ENCODE results near the gene CAV3.

GRCh38 chr3:8780279-8780678 lies 46.7 kb downstream of the CAV3 start:
- TF ChIP-seq POLR2AphosphoS5 (IDR thresholded peaks at IDR 0.05) = no peak
- TF ChIP-seq, protein P1, sequence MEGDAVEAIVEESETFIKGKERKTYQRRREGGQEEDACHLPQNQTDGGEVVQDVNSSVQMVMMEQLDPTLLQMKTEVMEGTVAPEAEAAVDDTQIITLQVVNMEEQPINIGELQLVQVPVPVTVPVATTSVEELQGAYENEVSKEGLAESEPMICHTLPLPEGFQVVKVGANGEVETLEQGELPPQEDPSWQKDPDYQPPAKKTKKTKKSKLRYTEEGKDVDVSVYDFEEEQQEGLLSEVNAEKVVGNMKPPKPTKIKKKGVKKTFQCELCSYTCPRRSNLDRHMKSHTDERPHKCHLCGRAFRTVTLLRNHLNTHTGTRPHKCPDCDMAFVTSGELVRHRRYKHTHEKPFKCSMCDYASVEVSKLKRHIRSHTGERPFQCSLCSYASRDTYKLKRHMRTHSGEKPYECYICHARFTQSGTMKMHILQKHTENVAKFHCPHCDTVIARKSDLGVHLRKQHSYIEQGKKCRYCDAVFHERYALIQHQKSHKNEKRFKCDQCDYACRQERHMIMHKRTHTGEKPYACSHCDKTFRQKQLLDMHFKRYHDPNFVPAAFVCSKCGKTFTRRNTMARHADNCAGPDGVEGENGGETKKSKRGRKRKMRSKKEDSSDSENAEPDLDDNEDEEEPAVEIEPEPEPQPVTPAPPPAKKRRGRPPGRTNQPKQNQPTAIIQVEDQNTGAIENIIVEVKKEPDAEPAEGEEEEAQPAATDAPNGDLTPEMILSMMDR (IDR thresholded peaks at IDR 0.05) = no peak
- TF ChIP-seq EP300 (IDR thresholded peaks at IDR 0.05) = no peak

All from stomach (tissue), 4 donors.